HCT116 (cell line): ENCODE data around the gene UBE2E2. TPM values are rescaled to one million over a fixed set of nuclear protein-coding genes. Genes with fewer than 3 reads are reported as not detected.

Experiments used
- ATAC-seq: fragments of 200-7000 bp; cut with Tn5 transposase; 2 replicates; pipeline ENCODE4 v1.9.1; 2020; ENCODE audit warnings: mild to moderate bottlenecking, moderate library complexity
- BruUV-seq: library from RNA; stranded (reverse); fragments of 400-500 nt; replicated peaks from 2 replicates; lab custom pipeline; 2021; lab: Mats Ljungman, UMichigan
- CTCF ChIA-PET: fragments of 300-600 bp; sonication (Branson Sonifier 250); formaldehyde crosslinking; loops from one replicate; lab custom pipeline; 2021; ENCODE audit warnings: antibody characterized with exemption; lab: Charles Lee
- POLR2A ChIA-PET: fragments of 300-600, 350-600 bp; sonication (Branson Sonifier 250); formaldehyde crosslinking; loops from one replicate; lab custom pipeline; 2021; ENCODE audit warnings: antibody characterized with exemption; lab: Charles Lee
- RAD21 ChIA-PET, 2 experiments: fragments of 300-600 bp; sonication (Branson Sonifier 250); formaldehyde crosslinking; loops; one replicate each; lab custom pipeline; 2023; ENCODE audit warnings: low total read pairs in 2 of 2; ENCODE audit not compliant: uncharacterized antibody in 2 of 2, unreplicated experiment in 2 of 2, low non-redundant PET in 1 of 2; lab: Charles Lee
- DNase-seq: peaks from one replicate; pipeline ENCODE4 v3.0.0-alpha.2; 2010; ENCODE audit warnings: low read depth, low spot score
- H2AFZ ChIP-seq: fragments of 200-600 bp; shearing (Covaris generic), sonication (generic); 2 replicates; pipeline ENCODE4 v1.6.1; 2017; ENCODE audit warnings: low read depth, mixed run types, mixed read lengths, antibody characterized with exemption, low read length; ENCODE audit not compliant: poor library complexity, severe bottlenecking
- H3K27ac ChIP-seq: 2 replicates; pipeline ENCODE4 v1.5.1; 2012; ENCODE audit warnings: low read depth, low read length
- H3K27me3 ChIP-seq: fragments of 200-600 bp; sonication (generic); 2 replicates; pipeline ENCODE4 v1.6.1; 2016; ENCODE audit warnings: mixed run types, low read length, mixed read lengths; ENCODE audit not compliant: insufficient read depth
- H3K36me3 ChIP-seq, 2 experiments: fragments of 200-500 bp in 1 of 2; fragments of 200-600 bp in 1 of 2; sonication (Bioruptor generic) in 1 of 2; sonication (generic) in 1 of 2; 2 replicates each; pipeline versions ENCODE4 v1.5.1 to v1.6.1; 2014 to 2016; ENCODE audit warnings: low read length in 2 of 2, inconsistent platforms in 1 of 2, mixed read lengths in 1 of 2, mixed run types in 1 of 2; ENCODE audit not compliant: insufficient read depth in 2 of 2, control insufficient read depth in 1 of 2
- H3K4me1 ChIP-seq, 2 experiments: fragments of 200-600 bp in 1 of 2; sonication (generic) in 1 of 2; 2 replicates each; pipeline versions ENCODE4 v1.5.1 to v1.6.1; 2012 to 2017; ENCODE audit warnings: low read length in 2 of 2, inconsistent platforms in 1 of 2, mild to moderate bottlenecking in 1 of 2, mixed read lengths in 1 of 2, mixed run types in 1 of 2, moderate library complexity in 1 of 2; ENCODE audit not compliant: insufficient read depth in 2 of 2, control insufficient read depth in 1 of 2
- H3K4me2 ChIP-seq: fragments of 200-600 bp; sonication (generic); 2 replicates; pipeline ENCODE4 v1.6.1; 2017; ENCODE audit warnings: mixed run types, low read length, mixed read lengths
- H3K4me3 ChIP-seq, 2 experiments: fragments of 200-600 bp in 1 of 2; sonication (generic) in 1 of 2; replicated peaks in 1 of 2; 2 replicates each; pipeline ENCODE4 v1.5.1; 2011 to 2016; ENCODE audit warnings: low read length in 2 of 2, control low read depth in 1 of 2, low read depth in 1 of 2, mild to moderate bottlenecking in 1 of 2, mixed read lengths in 1 of 2, mixed run types in 1 of 2
- H3K79me2 ChIP-seq: fragments of 200-600 bp; sonication (generic); 2 replicates; pipeline ENCODE4 v1.6.1; 2017; ENCODE audit warnings: mild to moderate bottlenecking, mixed run types, low read length, moderate library complexity, mixed read lengths; ENCODE audit not compliant: insufficient read depth
- H3K9ac ChIP-seq: fragments of 200-600 bp; sonication (generic); 2 replicates; pipeline ENCODE4 v1.6.1; 2016; ENCODE audit warnings: low read length, mixed read lengths
- H3K9me2 ChIP-seq: fragments of 200-600 bp; sonication (generic), shearing (Covaris generic); 2 replicates; pipeline ENCODE4 v1.6.1; 2017; ENCODE audit warnings: mixed run types, mild to moderate bottlenecking, moderate library complexity; ENCODE audit not compliant: insufficient read depth
- H3K9me3 ChIP-seq, 2 experiments: fragments of 200-500 bp in 1 of 2; fragments of 200-600 bp in 1 of 2; sonication (Bioruptor generic) in 1 of 2; sonication (generic) in 1 of 2; 2 replicates each; pipeline ENCODE4 v1.6.1; 2014 to 2017; ENCODE audit warnings: low read length in 2 of 2, mixed read lengths in 2 of 2, inconsistent platforms in 1 of 2, low read depth in 1 of 2, mild to moderate bottlenecking in 1 of 2, mixed run types in 1 of 2, moderate library complexity in 1 of 2; ENCODE audit not compliant: control insufficient read depth in 1 of 2, insufficient read depth in 1 of 2
- H4K20me1 ChIP-seq: fragments of 200-600 bp; sonication (generic), shearing (Covaris generic); 2 replicates; pipeline ENCODE4 v1.6.1; 2017; ENCODE audit warnings: mixed run types, mild to moderate bottlenecking, moderate library complexity; ENCODE audit not compliant: insufficient read depth
- ATF3 ChIP-seq: IDR thresholded peaks from 2 replicates; pipeline ENCODE4 v1.6.1; 2012
- CBX3 ChIP-seq: IDR thresholded peaks from 2 replicates; pipeline ENCODE4 v1.6.1; 2012; ENCODE audit warnings: low read depth
- CTCF ChIP-seq, 3 experiments: fragments of 200-600 bp in 1 of 3; sonication (generic) in 1 of 3; IDR thresholded peaks in 2 of 3; conservative IDR thresholded peaks in 1 of 3; 2 replicates each; pipeline ENCODE4 v1.5.1; 2012 to 2017; ENCODE audit warnings: low read depth in 2 of 3, low read length in 2 of 3, antibody characterized with exemption in 1 of 3, borderline replicate concordance in 1 of 3, control low read depth in 1 of 3, mild to moderate bottlenecking in 1 of 3, mixed read lengths in 1 of 3, mixed run types in 1 of 3, moderate library complexity in 1 of 3; ENCODE audit not compliant: insufficient read depth in 1 of 3
- ELF1 ChIP-seq: IDR thresholded peaks from 2 replicates; pipeline ENCODE4 v1.6.1; 2012; ENCODE audit warnings: low read depth, borderline replicate concordance
- EZH2 ChIP-seq: fragments of 200-600 bp; sonication (generic); IDR thresholded peaks from 2 replicates; pipeline ENCODE4 v1.6.1; 2017; ENCODE audit warnings: antibody characterized with exemption, mixed run types
- MAX ChIP-seq: IDR thresholded peaks from 2 replicates; pipeline ENCODE4 v1.6.1; 2012
- POLR2A ChIP-seq: IDR thresholded peaks from 2 replicates; pipeline ENCODE4 v1.7.0; 2011; ENCODE audit warnings: borderline replicate concordance; ENCODE audit not compliant: insufficient read depth, insufficient read length; ENCODE audit errors: extremely low read depth
- ZNF274 ChIP-seq: fragments of 200-500 bp; sonication (Bioruptor generic); IDR thresholded peaks from 2 replicates; pipeline ENCODE4 v1.6.1; 2014; ENCODE audit warnings: mild to moderate bottlenecking, low read depth, low read length, inconsistent platforms
- intact Hi-C: fragments of 100-400 bp; cut with micrococcal nuclease; formaldehyde crosslinking; loops from 2 replicates; pipeline ENCODE4 v1.10.0; 2022
- total RNA-seq: library from RNA; stranded (reverse); gene quantifications from one replicate; pipeline ENCODE4 v1.2.1, GENCODE V29; 2021; ENCODE audit not compliant: unreplicated experiment

UBE2E2 gene
- total RNA-seq, 1 experiment from 2014 or later: 21.4 TPM

- ChIA-PET POLR2A (interaction anchor here (0.6 kb wide), 1 partner anchor 623 kb away, joined by 3 read pairs; no protein-coding TSS in a partner anchor), RAD21 (no interaction called here), CTCF (no interaction called here)
- H3K27me3 ChIP-seq: no peaks in the 10 kb centered on the region
- no peak overlapping the region for H3K4me3 ChIP-seq
- H3K9me3 ChIP-seq: no peaks in the 10 kb centered on the region
- H3K27ac ChIP-seq: no peak overlapping the region
- no peak overlapping the region for H3K9ac ChIP-seq
- peaks cover 31% of the 10 kb centered on the region for H3K79me2 ChIP-seq
- no peaks in the 10 kb centered on the region for H3K36me3 ChIP-seq
- no peak overlapping the region for H2AFZ ChIP-seq
- intact Hi-C loops: no loop called here
- no peak for ATAC-seq
- no peak for TF ChIP-seq ATF3
- TF ChIP-seq CBX3: no peak
- TF ChIP-seq CTCF (IDR thresholded peaks at IDR 0.05 in 2 of 3, conservative IDR thresholded peaks at IDR 0.05 in 1 of 3; ENCODE audit: borderline replicate concordance in 1 of 3, insufficient read depth in 1 of 3, low read depth in 2 of 3, low read length in 2 of 3): no peak
- no peak for TF ChIP-seq MAX
- TF ChIP-seq, all 23 proteins: peak for 0
- no peaks in the 10 kb centered on the region; a peak in 2 of 4 replicates for H3K4me1 ChIP-seq
- no peaks in the 10 kb centered on the region for H3K9me2 ChIP-seq
- BruUV-seq: no TSS peak
- H4K20me1 ChIP-seq: no peaks in the 10 kb centered on the region
- H3K4me2 ChIP-seq: no peak overlapping the region
- no peak for DNase-seq
Observed at GRCh38 chr3:23206366-23206765, 3.2 kb downstream of the UBE2E2 start.

GRCh38 chr3:23209103-23209502 lies 6.0 kb downstream of the UBE2E2 start:
- no peaks in the 10 kb centered on the region for H3K36me3 ChIP-seq
- H3K4me2 ChIP-seq: no peak overlapping the region
- ATAC-seq (no peak), DNase-seq (no peak)
- H3K79me2 ChIP-seq: peaks cover 30% of the 10 kb centered on the region
- no TSS peak for BruUV-seq
- H4K20me1 ChIP-seq: no peaks in the 10 kb centered on the region
- TF ChIP-seq ELF1: no peak
- TF ChIP-seq POLR2A: no peak
- no peak for TF ChIP-seq EZH2
- no peak for TF ChIP-seq ZNF274
- ChIA-PET RAD21 (no interaction called here), CTCF (no interaction called here), POLR2A (no interaction called here)
- H2AFZ ChIP-seq: no peak overlapping the region
- intact Hi-C loops: no loop called here
- no peak overlapping the region for H3K4me3 ChIP-seq
- no peaks in the 10 kb centered on the region for H3K9me2 ChIP-seq
- H3K27ac ChIP-seq: no peak overlapping the region
- no peaks in the 10 kb centered on the region; a peak in 1 of 4 replicates for H3K4me1 ChIP-seq
- H3K9ac ChIP-seq: no peak overlapping the region
- no peaks in the 10 kb centered on the region for H3K27me3 ChIP-seq
- H3K9me3 ChIP-seq: no peaks in the 10 kb centered on the region
